SKM-1 treated with dmso at 0.1 percent for 144 hours (cell line): ENCODE measurements around the gene KDM3A.
"Not testable (repeated sequence)": the region's sequence is repeated elsewhere in the genome, so short reads cannot be mapped to it uniquely, and the experiment has no call there.

ENCODE experiments used
- DNase-seq: peaks from one replicate; lab custom pipeline; 2025; ENCODE audit not compliant: unreplicated experiment; lab: John Stamatoyannopoulos, UW

The KDM3A gene

GRCh38 chr2:86476918-86477317 lies 35.7 kb downstream of the KDM3A start:
- no peak for DNase-seq

GRCh38 chr2:86477349-86477748 lies 36.2 kb downstream of the KDM3A start:
- DNase-seq: no peak

- DNase-seq: no peak
Measured at GRCh38 chr2:86480105-86480504, 38.9 kb downstream of the KDM3A start.

- no peak for DNase-seq
Measured at GRCh38 chr2:86482034-86482433, 40.9 kb downstream of the KDM3A start.

- no peak for DNase-seq
Measured at GRCh38 chr2:86484385-86484784, 43.2 kb downstream of the KDM3A start.

- DNase-seq: no peak
Measured at GRCh38 chr2:86485103-86485502, 43.9 kb downstream of the KDM3A start.

GRCh38 chr2:86485802-86486201 lies 44.6 kb downstream of the KDM3A start:
- no peak for DNase-seq

GRCh38 chr2:86487062-86487461 lies 45.9 kb downstream of the KDM3A start:
- DNase-seq: no peak

- no peak for DNase-seq
Measured at GRCh38 chr2:86488561-86489250, 47.5 kb downstream of the KDM3A start.

- DNase-seq: no peak
Measured at GRCh38 chr2:86489542-86489941, 48.4 kb downstream of the KDM3A start.

GRCh38 chr2:86490245-86490644 lies 49.1 kb downstream of the KDM3A start:
- no peak for DNase-seq

- no peak for DNase-seq
Measured at GRCh38 chr2:86491088-86491487, 49.9 kb downstream of the KDM3A start.

GRCh38 chr2:86492048-86492453 lies 50.9 kb downstream of the KDM3A start:
- no peak for DNase-seq

GRCh38 chr2:86496391-86496790 lies 55.2 kb downstream of the KDM3A start:
- DNase-seq: not testable (repeated sequence)

- DNase-seq: no peak
Measured at GRCh38 chr2:86498468-86499260, 57.5 kb downstream of the KDM3A start.

- DNase-seq: no peak
Measured at GRCh38 chr2:86499326-86499725, 58.2 kb downstream of the KDM3A start.

GRCh38 chr2:86500325-86501083 lies 59.3 kb downstream of the KDM3A start:
- no peak for DNase-seq

GRCh38 chr2:86507600-86507999 lies 66.4 kb downstream of the KDM3A start:
- no peak for DNase-seq

GRCh38 chr2:86510436-86510933 lies 69.3 kb downstream of the KDM3A start:
- no peak for DNase-seq

GRCh38 chr2:86512034-86512433 lies 70.9 kb downstream of the KDM3A start:
- DNase-seq: no peak

GRCh38 chr2:86512892-86513291 lies 71.7 kb downstream of the KDM3A start:
- DNase-seq: no peak
